CD14-positive monocyte (primary cell): Measurements from ENCODE around the gene DNALI1. TPM values are rescaled to one million over a fixed set of nuclear protein-coding genes. Genes with fewer than 3 reads are reported as not detected.

ENCODE experiments used
- DNase-seq, 3 donors: peaks; one replicate each; pipeline ENCODE4 v3.0.0-alpha.2; 2011 to 2022
- H2AFZ ChIP-seq: 2 replicates; pipeline ENCODE4 v1.6.0; 2012; ENCODE audit warnings: mild to moderate bottlenecking, low read depth, low read length, inconsistent platforms; ENCODE audit not compliant: insufficient read depth, poor library complexity, severe bottlenecking
- H3K27ac ChIP-seq, 2 donors: 1 replicate in 1 of 2; 2 replicates in 1 of 2; pipeline ENCODE4 v1.5.1; 2012 to 2013; ENCODE audit warnings: low read length in 2 of 2, control low read depth in 1 of 2, inconsistent platforms in 1 of 2, low read depth in 1 of 2, mild to moderate bottlenecking in 1 of 2
- H3K27me3 ChIP-seq, 2 donors: one replicate each; pipeline versions ENCODE4 v1.6.0 to v1.6.1; 2011 to 2013; ENCODE audit warnings: low read length in 2 of 2; ENCODE audit not compliant: control insufficient read depth in 2 of 2, insufficient read depth in 2 of 2
- H3K36me3 ChIP-seq, 2 donors: replicated peaks in 1 of 2; 1 replicate in 1 of 2; 2 replicates in 1 of 2; pipeline versions ENCODE4 v1.5.1 to v1.6.1; 2012 to 2013; ENCODE audit warnings: low read length in 2 of 2, control low read depth in 1 of 2, inconsistent platforms in 1 of 2, mild to moderate bottlenecking in 1 of 2; ENCODE audit not compliant: insufficient read depth in 2 of 2, control insufficient read depth in 1 of 2
- H3K4me1 ChIP-seq, 2 donors: 1 replicate in 1 of 2; 2 replicates in 1 of 2; pipeline versions ENCODE4 v1.5.1 to v1.6.1; 2012 to 2013; ENCODE audit warnings: low read length in 2 of 2, control low read depth in 1 of 2, inconsistent platforms in 1 of 2, mild to moderate bottlenecking in 1 of 2, moderate library complexity in 1 of 2; ENCODE audit not compliant: insufficient read depth in 2 of 2, control insufficient read depth in 1 of 2
- H3K4me2 ChIP-seq: replicated peaks from 2 replicates; pipeline ENCODE3; 2012; ENCODE audit warnings: low read length, moderate library complexity, mild to moderate bottlenecking; ENCODE audit not compliant: poor library complexity, severe bottlenecking; ENCODE audit errors: extremely low read depth
- H3K4me3 ChIP-seq, 3 experiments: fragments of 200-600 bp in 1 of 3; sonication (generic) in 1 of 3; replicated peaks in 1 of 3; 1 replicate in 2 of 3; 2 replicates in 1 of 3; pipeline ENCODE4 v1.5.1; 2011 to 2013; ENCODE audit warnings: low read length in 3 of 3, mild to moderate bottlenecking in 3 of 3, control low read depth in 2 of 3, low read depth in 2 of 3, inconsistent platforms in 1 of 3, moderate library complexity in 1 of 3
- H3K79me2 ChIP-seq: 2 replicates; pipeline ENCODE4 v1.6.0; 2012; ENCODE audit warnings: mild to moderate bottlenecking, control low read depth, inconsistent platforms, low read length, moderate library complexity; ENCODE audit not compliant: insufficient read depth
- H3K9ac ChIP-seq: 2 replicates; pipeline ENCODE4 v1.6.0; 2017; ENCODE audit warnings: low read length, mild to moderate bottlenecking; ENCODE audit not compliant: insufficient read depth, poor library complexity, severe bottlenecking
- H3K9me3 ChIP-seq, 2 donors: replicated peaks in 1 of 2; 1 replicate in 1 of 2; 2 replicates in 1 of 2; pipeline versions ENCODE4 v1.5.1 to v1.6.1; 2012 to 2013; ENCODE audit warnings: low read length in 2 of 2, control low read depth in 1 of 2; ENCODE audit not compliant: control insufficient read depth in 1 of 2, insufficient read depth in 1 of 2
- H4K20me1 ChIP-seq: 2 replicates; pipeline ENCODE4 v1.6.0; 2012; ENCODE audit warnings: mild to moderate bottlenecking, low read length, control low read depth, moderate library complexity; ENCODE audit not compliant: insufficient read depth
- H3K27ac Mint-ChIP-seq, 7 donors: one replicate each; pipeline ENCODE4 v1.8.0; 2020; ENCODE audit warnings: mild to moderate bottlenecking in 7 of 7, mixed read lengths in 7 of 7, moderate library complexity in 6 of 7, inconsistent platforms in 2 of 7
- H3K27me3 Mint-ChIP-seq, 3 donors: one replicate each; pipeline ENCODE4 v1.8.0; 2021 to 2022; ENCODE audit warnings: low read depth in 3 of 3, mild to moderate bottlenecking in 3 of 3, mixed read lengths in 3 of 3, moderate library complexity in 3 of 3, inconsistent platforms in 1 of 3
- H3K36me3 Mint-ChIP-seq, 2 donors: one replicate each; pipeline ENCODE4 v1.8.0; 2020; ENCODE audit warnings: mixed read lengths in 2 of 2, inconsistent platforms in 1 of 2, mild to moderate bottlenecking in 1 of 2
- H3K4me1 Mint-ChIP-seq: one replicate; pipeline ENCODE4 v1.8.0; 2020; ENCODE audit warnings: mild to moderate bottlenecking, mixed read lengths
- H3K4me3 Mint-ChIP-seq, 2 donors: one replicate each; pipeline ENCODE4 v1.8.0; 2020; ENCODE audit warnings: mild to moderate bottlenecking in 2 of 2, mixed read lengths in 2 of 2, moderate library complexity in 1 of 2
- H3K9me3 Mint-ChIP-seq, 7 donors: one replicate each; pipeline ENCODE4 v1.8.0; 2020 to 2022; ENCODE audit warnings: mixed read lengths in 7 of 7, mild to moderate bottlenecking in 6 of 7, moderate library complexity in 6 of 7, inconsistent platforms in 2 of 7
- WGBS: methylation state at CpG from one replicate; pipeline ENCODE4 v1.1.5; 2013; ENCODE audit warnings: missing lambda C conversion rate; ENCODE audit not compliant: insufficient coverage; 5-methylcytosine and 5-hydroxymethylcytosine counted together
- intact Hi-C, 2 donors: fragments of 100-400 bp; cut with micrococcal nuclease; formaldehyde crosslinking; loops; one replicate each; pipeline versions ENCODE4 v1.15.0 to v1.15.1; 2023
- polyA plus RNA-seq, 3 donors: library from polyadenylated mRNA; depleted of rRNA in 1 of 3; unstranded in 2 of 3; stranded (reverse) in 1 of 3; fragments of 300-500 nt in 2 of 3; fragments of >200 nt in 1 of 3; fragmentation: Illumina TruSeq in 2 of 3; gene quantifications; 1 replicate in 2 of 3; 2 replicates in 1 of 3; pipeline ENCODE4 v1.2.3, GENCODE V29; 2012 to 2021
- TF ChIP-seq, protein P1 (sequence below): fragments of 200-600 bp; IDR thresholded peaks from one replicate; pipeline ENCODE4 v1.8.0; 2022; ENCODE audit warnings: antibody characterized with exemption, mild to moderate bottlenecking

The DNALI1 gene
- polyA plus RNA-seq, 3 donors: not detected

DNA sequence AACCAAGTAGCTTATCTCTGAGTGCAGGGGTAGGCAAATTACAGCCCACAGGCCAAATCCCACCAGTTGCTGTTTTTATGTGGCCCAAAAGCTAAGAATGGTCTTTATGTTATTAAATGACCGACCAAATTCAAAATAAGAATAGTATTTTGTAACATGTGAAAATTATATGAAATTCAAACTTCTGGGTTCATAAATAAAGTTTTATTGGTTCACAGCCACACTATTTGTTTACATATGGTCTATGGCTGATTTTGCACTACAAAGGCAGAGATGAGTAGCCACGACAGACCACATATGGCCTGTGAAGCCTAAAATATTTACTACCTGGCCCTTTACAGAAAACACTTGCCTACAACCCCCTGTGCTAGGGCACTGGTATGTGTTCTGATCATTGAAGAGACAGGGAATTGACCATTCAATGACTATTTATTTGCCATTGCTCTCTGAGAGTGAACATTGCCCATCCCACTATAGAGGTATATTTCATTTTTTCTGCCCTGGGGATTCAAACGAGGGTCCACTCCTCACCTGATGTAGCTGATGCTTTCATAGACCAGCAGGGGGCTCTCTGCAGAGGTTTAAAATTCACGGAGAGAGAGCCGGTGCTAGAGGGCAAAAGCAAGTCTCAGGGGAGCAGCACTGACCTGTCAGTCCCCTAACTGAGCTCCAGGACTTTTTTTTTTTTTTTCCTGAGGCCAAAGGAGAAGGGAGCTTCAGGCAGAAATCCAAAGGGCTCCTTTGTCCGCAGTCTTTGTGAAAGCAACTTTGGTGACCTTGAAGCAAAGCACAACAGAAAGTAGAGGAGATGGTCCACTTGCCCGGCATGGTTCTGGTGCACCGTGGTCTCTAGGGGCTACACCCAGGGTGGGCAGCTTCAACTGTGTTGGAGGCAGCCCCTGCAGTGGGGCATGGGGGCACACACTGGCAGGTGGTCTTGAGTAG is 46.3 kb downstream of the DNALI1 start:
- H3K4me2 ChIP-seq: peak overlapping the region; percentile 35
- DNase-seq: peak; percentile 24 to 51 (median 38)
- intact Hi-C loops: loop anchor here in 1 of 2 donors (2.0 kb wide), 1 partner anchor 76 kb away; no protein-coding TSS in a partner anchor

DNA sequence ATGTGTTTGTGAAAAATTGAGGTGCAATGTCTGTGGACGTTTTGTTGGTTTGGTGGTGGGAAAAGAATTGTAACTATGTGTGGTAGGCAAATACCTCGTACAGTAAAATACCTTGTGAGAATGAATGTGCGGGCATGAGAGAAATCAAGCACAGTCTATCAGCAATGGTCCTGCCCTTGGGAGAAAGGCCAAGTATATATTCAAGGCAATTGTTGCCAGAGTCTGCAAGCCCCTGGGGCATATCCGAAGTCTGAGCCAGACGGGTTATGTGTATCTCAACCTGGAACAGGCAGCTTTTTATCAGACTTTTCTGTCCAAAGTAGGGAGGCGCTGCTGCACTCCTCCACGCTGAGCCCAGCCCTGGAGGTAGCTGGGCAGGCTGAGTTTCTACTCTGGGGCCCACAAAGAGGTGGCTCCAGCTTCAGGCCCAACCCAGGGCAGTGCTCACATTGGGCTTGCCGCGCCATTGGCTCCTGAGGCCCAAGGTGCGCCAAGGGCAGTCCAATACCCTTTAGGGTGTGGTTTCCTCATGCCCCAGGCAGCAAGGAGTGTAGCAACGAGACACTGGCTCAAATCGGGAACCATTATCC is 48.4 kb downstream of the DNALI1 start:
- H3K27me3 Mint-ChIP-seq: peaks cover 6 to 13% (median 7%) of the 10 kb centered on the region in 3 donors
- Histone ChIP-seq H3K4me1 (peaks cover 12 to 14% of the 10 kb centered on the region in 2 donors), H3K4me3 (no peak overlapping the region), H3K9ac (no peak overlapping the region), H3K79me2 (no peaks in the 10 kb centered on the region), H3K9me3 (no peaks in the 10 kb centered on the region), H4K20me1 (no peaks in the 10 kb centered on the region), H3K36me3 (no peaks in the 10 kb centered on the region), H3K27me3 (no peaks in the 10 kb centered on the region), H3K4me2 (no peak overlapping the region), H3K27ac (no peak overlapping the region), H2AFZ (peak overlapping the region; percentile 88)
- no peaks in the 10 kb centered on the region for H3K36me3 Mint-ChIP-seq
- peaks cover 4% of the 10 kb centered on the region for H3K4me1 Mint-ChIP-seq
- TF ChIP-seq, protein P1, sequence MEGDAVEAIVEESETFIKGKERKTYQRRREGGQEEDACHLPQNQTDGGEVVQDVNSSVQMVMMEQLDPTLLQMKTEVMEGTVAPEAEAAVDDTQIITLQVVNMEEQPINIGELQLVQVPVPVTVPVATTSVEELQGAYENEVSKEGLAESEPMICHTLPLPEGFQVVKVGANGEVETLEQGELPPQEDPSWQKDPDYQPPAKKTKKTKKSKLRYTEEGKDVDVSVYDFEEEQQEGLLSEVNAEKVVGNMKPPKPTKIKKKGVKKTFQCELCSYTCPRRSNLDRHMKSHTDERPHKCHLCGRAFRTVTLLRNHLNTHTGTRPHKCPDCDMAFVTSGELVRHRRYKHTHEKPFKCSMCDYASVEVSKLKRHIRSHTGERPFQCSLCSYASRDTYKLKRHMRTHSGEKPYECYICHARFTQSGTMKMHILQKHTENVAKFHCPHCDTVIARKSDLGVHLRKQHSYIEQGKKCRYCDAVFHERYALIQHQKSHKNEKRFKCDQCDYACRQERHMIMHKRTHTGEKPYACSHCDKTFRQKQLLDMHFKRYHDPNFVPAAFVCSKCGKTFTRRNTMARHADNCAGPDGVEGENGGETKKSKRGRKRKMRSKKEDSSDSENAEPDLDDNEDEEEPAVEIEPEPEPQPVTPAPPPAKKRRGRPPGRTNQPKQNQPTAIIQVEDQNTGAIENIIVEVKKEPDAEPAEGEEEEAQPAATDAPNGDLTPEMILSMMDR: no peak
- no peak overlapping the region for H3K4me3 Mint-ChIP-seq
- H3K9me3 Mint-ChIP-seq: peaks cover 0 to 2% (median 0%) of the 10 kb centered on the region in 7 donors
- WGBS: 94% methylated on average over 12 of the region's 12 CpGs
- no peak for DNase-seq
- intact Hi-C loops: loop anchor here in 1 of 2 donors (5.0 kb wide), 1 partner anchor 72 kb away; no protein-coding TSS in a partner anchor
- H3K27ac Mint-ChIP-seq: no peak overlapping the region

More for the DNA sequence above, 46.3 kb downstream of the DNALI1 start:
- TF ChIP-seq, protein P1: peak; percentile 87
- H3K36me3 Mint-ChIP-seq: no peaks in the 10 kb centered on the region
- H3K9me3 Mint-ChIP-seq: peaks cover 0 to 2% (median 0%) of the 10 kb centered on the region in 7 donors
- no peaks in the 10 kb centered on the region for H4K20me1 ChIP-seq
- peak overlapping the region; percentile 63 for H2AFZ ChIP-seq
- H3K4me3 ChIP-seq: no peak overlapping the region
- no peaks in the 10 kb centered on the region for H3K36me3 ChIP-seq
- H3K79me2 ChIP-seq: no peaks in the 10 kb centered on the region
- H3K27me3 Mint-ChIP-seq: peaks cover 6 to 13% (median 7%) of the 10 kb centered on the region in 3 donors
- peaks cover 4% of the 10 kb centered on the region for H3K4me1 Mint-ChIP-seq
- no peak overlapping the region for H3K4me3 Mint-ChIP-seq
- H3K27ac Mint-ChIP-seq: peak overlapping the region in 1 of 7 donors; percentile 11
- no peaks in the 10 kb centered on the region for H3K9me3 ChIP-seq
- H3K9ac ChIP-seq: no peak overlapping the region
- H3K27ac ChIP-seq: no peak overlapping the region
- H3K27me3 ChIP-seq: peaks cover 0 to 2% of the 10 kb centered on the region in 2 donors
- peaks cover 12 to 14% of the 10 kb centered on the region in 2 donors for H3K4me1 ChIP-seq
- WGBS: 34% methylated on average over 6 of the region's 8 CpGs
